Gastroesophageal sphincter (tissue), 4 donors: ENCODE measurements around the gene DSCAML1. TPM values are rescaled to one million over a fixed set of nuclear protein-coding genes. Genes with fewer than 3 reads are reported as not detected.

ENCODE experiments used
- ATAC-seq: fragments of 150-250 bp; one replicate; pipeline ENCODE4 v1.9.1; 2016; ENCODE audit warnings: mild to moderate bottlenecking, moderate library complexity
- H3K27ac ChIP-seq, 4 donors: fragments of 200-600 bp; sonication (generic) in 3 of 4; 1 replicate in 3 of 4; 2 replicates in 1 of 4; pipeline ENCODE4 v1.5.1; 2016 to 2019
- H3K27me3 ChIP-seq: fragments of 200-600 bp; sonication (generic); one replicate; pipeline ENCODE4 v1.5.1; 2019
- H3K36me3 ChIP-seq, 2 donors: fragments of 200-600 bp; sonication (generic); one replicate each; pipeline ENCODE4 v1.5.1; 2019; ENCODE audit warnings: control low read depth in 1 of 2
- H3K4me1 ChIP-seq, 3 donors: fragments of 200-600 bp; sonication (generic); 1 replicate in 2 of 3; 2 replicates in 1 of 3; pipeline ENCODE4 v1.5.1; 2016 to 2019; ENCODE audit warnings: control low read depth in 2 of 3
- H3K4me3 ChIP-seq, 2 donors: fragments of 200-600 bp; sonication (generic); one replicate each; pipeline ENCODE4 v1.5.1; 2019; ENCODE audit warnings: mild to moderate bottlenecking in 1 of 2, moderate library complexity in 1 of 2
- H3K9me3 ChIP-seq, 3 donors: fragments of 200-600 bp; sonication (generic); one replicate each; pipeline ENCODE4 v1.5.1; 2017 to 2019; ENCODE audit warnings: control low read depth in 2 of 3
- CTCF ChIP-seq, 4 experiments: fragments of 200-600 bp in 2 of 4; fragments of 450-650 bp in 2 of 4; sonication (generic) in 1 of 4; IDR thresholded peaks; one replicate each; pipeline ENCODE4 v1.5.1; 2017 to 2019; ENCODE audit warnings: antibody characterized with exemption in 4 of 4, mild to moderate bottlenecking in 2 of 4, moderate library complexity in 2 of 4
- EP300 ChIP-seq: sonication (generic); formaldehyde crosslinking; IDR thresholded peaks from one replicate; pipeline ENCODE4 v1.6.1; 2017; ENCODE audit warnings: antibody characterized with exemption, mild to moderate bottlenecking
- POLR2A ChIP-seq, 2 donors: fragments of 450-650 bp; IDR thresholded peaks; one replicate each; pipeline ENCODE4 v1.6.1; 2017; ENCODE audit warnings: antibody characterized with exemption in 2 of 2, mild to moderate bottlenecking in 2 of 2, moderate library complexity in 1 of 2
- POLR2AphosphoS5 ChIP-seq: sonication (generic); formaldehyde crosslinking; IDR thresholded peaks from one replicate; pipeline ENCODE4 v1.6.1; 2017; ENCODE audit warnings: antibody characterized with exemption
- WGBS, 2 donors: methylation state at CpG; one replicate each; pipeline ENCODE4 v1.1.5; 2018; ENCODE audit warnings: low coverage in 1 of 2; 5-methylcytosine and 5-hydroxymethylcytosine counted together
- total RNA-seq, 4 donors: library from RNA; depleted of rRNA; stranded (reverse); fragments of >200 nt; gene quantifications; one replicate each; pipeline ENCODE4 v1.1.0, GENCODE V29; 2016

Gene DSCAML1
- total RNA-seq, 4 donors from 2014 or later: 0.35 to 2.5 (median 0.73) TPM

- Histone ChIP-seq H3K36me3 (no peaks in the 10 kb centered on the region), H3K27me3 (peaks cover 44% of the 10 kb centered on the region), H3K4me3 (no peak overlapping the region), H3K27ac (no peak overlapping the region), H3K9me3 (no peaks in the 10 kb centered on the region), H3K4me1 (no peaks in the 10 kb centered on the region)
- no peak for ATAC-seq
- WGBS, 2 donors: 60 to 85% methylated on average over 1 to 4 of the region's 4 CpGs
- TF ChIP-seq POLR2A (IDR thresholded peaks at IDR 0.05) (no peak), EP300 (no peak), POLR2AphosphoS5 (no peak), CTCF (IDR thresholded peaks at IDR 0.05) (no peak)
Observed at GRCh38 chr11:117789241-117789640, 7.8 kb downstream of the DSCAML1 start.

- Histone ChIP-seq H3K9me3 (no peaks in the 10 kb centered on the region), H3K4me1 (no peaks in the 10 kb centered on the region), H3K4me3 (no peak overlapping the region), H3K36me3 (no peaks in the 10 kb centered on the region), H3K27me3 (peaks cover 33% of the 10 kb centered on the region), H3K27ac (no peak overlapping the region)
- no peak for ATAC-seq
- WGBS, 2 donors: 64 to 69% methylated on average over 9 to 14 of the region's 14 CpGs
- TF ChIP-seq EP300 (no peak), POLR2A (IDR thresholded peaks at IDR 0.05) (no peak), POLR2AphosphoS5 (no peak), CTCF (IDR thresholded peaks at IDR 0.05) (no peak)
Observed at GRCh38 chr11:117786135-117786870, 10.7 kb downstream of the DSCAML1 start.

- H3K27ac ChIP-seq: no peak overlapping the region
- ATAC-seq: no peak
- no peak overlapping the region for H3K4me3 ChIP-seq
- H3K27me3 ChIP-seq: peaks cover 47% of the 10 kb centered on the region
- TF ChIP-seq CTCF (IDR thresholded peaks at IDR 0.05) (no peak), EP300 (no peak), POLR2A (IDR thresholded peaks at IDR 0.05) (no peak), POLR2AphosphoS5 (no peak)
- 38 to 66% methylated on average over 6 to 10 of the region's 11 CpGs for WGBS, 2 donors
- H3K4me1 ChIP-seq: no peaks in the 10 kb centered on the region
- peaks cover 0 to 9% of the 10 kb centered on the region in 2 donors for H3K36me3 ChIP-seq
- H3K9me3 ChIP-seq: no peaks in the 10 kb centered on the region
Observed at GRCh38 chr11:117782101-117782500, 14.9 kb downstream of the DSCAML1 start.

GRCh38 chr11:117781627-117782026 is 15.4 kb downstream of the DSCAML1 start:
- peaks cover 43% of the 10 kb centered on the region for H3K27me3 ChIP-seq
- H3K4me3 ChIP-seq: no peak overlapping the region
- H3K36me3 ChIP-seq: peaks cover 0 to 9% of the 10 kb centered on the region in 2 donors
- ATAC-seq: no peak
- TF ChIP-seq CTCF (IDR thresholded peaks at IDR 0.05) (no peak), EP300 (no peak), POLR2A (IDR thresholded peaks at IDR 0.05) (no peak), POLR2AphosphoS5 (no peak)
- WGBS, 2 donors: 74 to 75% methylated on average over 2 to 3 of the region's 4 CpGs
- no peaks in the 10 kb centered on the region for H3K4me1 ChIP-seq
- no peak overlapping the region for H3K27ac ChIP-seq
- H3K9me3 ChIP-seq: no peaks in the 10 kb centered on the region

GRCh38 chr11:117780456-117780855 is 16.6 kb downstream of the DSCAML1 start:
- Histone ChIP-seq H3K27me3 (peaks cover 43% of the 10 kb centered on the region), H3K9me3 (no peaks in the 10 kb centered on the region), H3K4me3 (no peak overlapping the region), H3K27ac (no peak overlapping the region), H3K4me1 (no peaks in the 10 kb centered on the region), H3K36me3 (peaks cover 0 to 9% of the 10 kb centered on the region in 2 donors)
- ATAC-seq: no peak
- TF ChIP-seq POLR2A (IDR thresholded peaks at IDR 0.05): no peak
- TF ChIP-seq EP300: no peak
- no peak for TF ChIP-seq CTCF (IDR thresholded peaks at IDR 0.05)
- TF ChIP-seq POLR2AphosphoS5: no peak
- 89 to 100% methylated on average over 1 to 3 of the region's 26 CpGs for WGBS, 2 donors
